H9 (cell line): ENCODE measurements around the gene OR5H2. TPM values are rescaled to one million over a fixed set of nuclear protein-coding genes. Genes with fewer than 3 reads are reported as not detected.

Experiments used
- DNase-seq: peaks from one replicate; pipeline ENCODE4 v3.0.0-alpha.2; 2017
- H2AFZ ChIP-seq: one replicate; pipeline ENCODE4 v1.6.1; 2013; ENCODE audit warnings: mild to moderate bottlenecking, low read length, control low read depth, moderate library complexity
- H2AK5ac ChIP-seq: 2 replicates; pipeline ENCODE4 v1.6.1; 2013; ENCODE audit warnings: low read length, control low read depth, mixed read lengths; ENCODE audit not compliant: insufficient read length
- H2BK120ac ChIP-seq: one replicate; pipeline ENCODE4 v1.6.1; 2013; ENCODE audit warnings: low read depth, mild to moderate bottlenecking, low read length, control low read depth, inconsistent platforms; ENCODE audit not compliant: poor library complexity, severe bottlenecking
- H2BK12ac ChIP-seq: 2 replicates; pipeline ENCODE4 v1.6.1; 2013; ENCODE audit warnings: low read length, control low read depth, mixed read lengths, low read depth; ENCODE audit not compliant: insufficient read length
- H2BK15ac ChIP-seq: 2 replicates; pipeline ENCODE4 v1.6.1; 2013; ENCODE audit warnings: low read depth, low read length, control low read depth
- H2BK20ac ChIP-seq: one replicate; pipeline ENCODE4 v1.6.1; 2013; ENCODE audit warnings: low read depth, mild to moderate bottlenecking, low read length, control low read depth, inconsistent platforms; ENCODE audit not compliant: poor library complexity, severe bottlenecking
- H2BK5ac ChIP-seq: 2 replicates; pipeline ENCODE4 v1.6.1; 2013; ENCODE audit warnings: low read length, control low read depth, mixed read lengths; ENCODE audit not compliant: insufficient read length
- H3K14ac ChIP-seq: 2 replicates; pipeline ENCODE4 v1.6.1; 2013; ENCODE audit warnings: low read length, control low read depth; ENCODE audit not compliant: insufficient read depth
- H3K18ac ChIP-seq: 2 replicates; pipeline ENCODE4 v1.6.1; 2013; ENCODE audit warnings: low read depth, mild to moderate bottlenecking, mixed read lengths, low read length, control low read depth; ENCODE audit not compliant: insufficient read length
- H3K23ac ChIP-seq: 2 replicates; pipeline ENCODE4 v1.6.1; 2013; ENCODE audit warnings: low read length, control low read depth, mixed read lengths, low read depth; ENCODE audit not compliant: insufficient read length
- H3K23me2 ChIP-seq: 2 replicates; pipeline ENCODE4 v1.6.1; 2013; ENCODE audit warnings: low read depth, mild to moderate bottlenecking, mixed read lengths, low read length, control low read depth; ENCODE audit not compliant: insufficient read length, poor library complexity, severe bottlenecking
- H3K27ac ChIP-seq: 2 replicates; pipeline ENCODE4 v1.5.1; 2013; ENCODE audit warnings: low read length, control low read depth, mixed read lengths, low read depth; ENCODE audit not compliant: insufficient read length
- H3K27me3 ChIP-seq: 2 replicates; pipeline ENCODE4 v1.6.1; 2013; ENCODE audit warnings: low read length, control low read depth, inconsistent platforms; ENCODE audit not compliant: insufficient read depth
- H3K4ac ChIP-seq: 2 replicates; pipeline ENCODE4 v1.6.1; 2013; ENCODE audit warnings: low read depth, mild to moderate bottlenecking, control low read depth, inconsistent platforms, low read length, moderate library complexity
- H3K4me1 ChIP-seq: 2 replicates; pipeline ENCODE4 v1.6.1; 2013; ENCODE audit warnings: low read length, control low read depth, inconsistent platforms; ENCODE audit not compliant: insufficient read depth
- H3K4me2 ChIP-seq: 2 replicates; pipeline ENCODE4 v1.6.1; 2013; ENCODE audit warnings: low read length, control low read depth, mixed read lengths; ENCODE audit not compliant: insufficient read length, insufficient read depth
- H3K56ac ChIP-seq: 2 replicates; pipeline ENCODE4 v1.6.1; 2013; ENCODE audit warnings: low read depth, mild to moderate bottlenecking, mixed read lengths, low read length, control low read depth; ENCODE audit not compliant: insufficient read length
- H3K79me1 ChIP-seq: 2 replicates; pipeline ENCODE4 v1.6.1; 2013; ENCODE audit warnings: low read depth, mild to moderate bottlenecking, moderate library complexity, low read length, control low read depth, inconsistent platforms; ENCODE audit not compliant: insufficient read depth, poor library complexity, severe bottlenecking
- H3K79me2 ChIP-seq: 2 replicates; pipeline ENCODE4 v1.6.1; 2013; ENCODE audit warnings: low read length, control low read depth, inconsistent platforms; ENCODE audit not compliant: insufficient read depth
- H3K9ac ChIP-seq: 2 replicates; pipeline ENCODE4 v1.6.1; 2013; ENCODE audit warnings: low read length, control low read depth, mixed read lengths; ENCODE audit not compliant: insufficient read length; ENCODE audit errors: extremely low read depth
- H3K9me3 ChIP-seq: one replicate; pipeline ENCODE4 v1.6.1; 2013; ENCODE audit warnings: low read depth, low read length, inconsistent platforms; ENCODE audit not compliant: control insufficient read depth
- H3T11ph ChIP-seq: one replicate; pipeline ENCODE4 v1.6.1; 2013; ENCODE audit warnings: mild to moderate bottlenecking, low read length, control low read depth, inconsistent platforms
- H4K20me1 ChIP-seq: one replicate; pipeline ENCODE4 v1.6.1; 2013; ENCODE audit not compliant: control insufficient read depth, insufficient read length, insufficient read depth
- H4K5ac ChIP-seq: 2 replicates; pipeline ENCODE4 v1.6.1; 2013; ENCODE audit warnings: low read depth, mild to moderate bottlenecking, mixed read lengths, low read length, control low read depth; ENCODE audit not compliant: insufficient read length
- H4K8ac ChIP-seq: replicated peaks from 2 replicates; pipeline ENCODE4 v1.6.1; 2013; ENCODE audit warnings: low read length, control low read depth, mixed read lengths, low read depth; ENCODE audit not compliant: insufficient read length
- H4K91ac ChIP-seq: 2 replicates; pipeline ENCODE4 v1.6.1; 2013; ENCODE audit warnings: low read depth, mild to moderate bottlenecking, moderate library complexity, mixed read lengths, low read length, control low read depth; ENCODE audit not compliant: insufficient read length
- H3K27ac Mint-ChIP-seq, 3 experiments: 2 replicates in 2 of 3; 3 replicates in 1 of 3; pipeline ENCODE4 v1.8.0; 2020 to 2021; ENCODE audit warnings: mixed read lengths in 3 of 3, mild to moderate bottlenecking in 1 of 3, moderate library complexity in 1 of 3
- H3K27me3 Mint-ChIP-seq: 2 replicates; pipeline ENCODE4 v1.8.0; 2021; ENCODE audit warnings: low read depth, mild to moderate bottlenecking, moderate library complexity, mixed read lengths
- H3K36me3 Mint-ChIP-seq, 3 experiments: 2 replicates in 2 of 3; 3 replicates in 1 of 3; pipeline ENCODE4 v1.8.0; 2020 to 2021; ENCODE audit warnings: low read depth in 3 of 3, mixed read lengths in 3 of 3; ENCODE audit not compliant: insufficient read depth in 1 of 3
- H3K4me1 Mint-ChIP-seq, 2 experiments: 2 replicates each; pipeline ENCODE4 v1.8.0; 2020; ENCODE audit warnings: mixed read lengths in 2 of 2
- H3K4me3 Mint-ChIP-seq, 2 experiments: 2 replicates in 1 of 2; 3 replicates in 1 of 2; pipeline ENCODE4 v1.8.0; 2020 to 2021; ENCODE audit warnings: mild to moderate bottlenecking in 2 of 2, mixed read lengths in 2 of 2, moderate library complexity in 1 of 2
- H3K9me3 Mint-ChIP-seq, 2 experiments: 2 replicates in 1 of 2; 3 replicates in 1 of 2; pipeline ENCODE4 v1.8.0; 2020; ENCODE audit warnings: mild to moderate bottlenecking in 2 of 2, mixed read lengths in 2 of 2, moderate library complexity in 1 of 2
- CTCF ChIP-seq: fragments of 200-600 bp; sonication (generic); conservative IDR thresholded peaks from 3 replicates; pipeline ENCODE4 v1.8.0; 2021; ENCODE audit warnings: antibody characterized with exemption, mild to moderate bottlenecking
- WGBS: extraction: QIAGEN DNeasy Blood & Tissue Kit; methylation state at CpG from one replicate; pipeline ENCODE4 v1.1.7; 2013; ENCODE audit warnings: missing lambda C conversion rate, low lambda C conversion rate, mixed read lengths; ENCODE audit not compliant: insufficient read length; ENCODE audit errors: extremely low coverage; 5-methylcytosine and 5-hydroxymethylcytosine counted together
- total RNA-seq: library from RNA; stranded (reverse); gene quantifications from 2 replicates; pipeline ENCODE4 v1.2.1, GENCODE V29; 2021

OR5H2 gene
- total RNA-seq, 1 experiment from 2014 or later, result not detected

DNA sequence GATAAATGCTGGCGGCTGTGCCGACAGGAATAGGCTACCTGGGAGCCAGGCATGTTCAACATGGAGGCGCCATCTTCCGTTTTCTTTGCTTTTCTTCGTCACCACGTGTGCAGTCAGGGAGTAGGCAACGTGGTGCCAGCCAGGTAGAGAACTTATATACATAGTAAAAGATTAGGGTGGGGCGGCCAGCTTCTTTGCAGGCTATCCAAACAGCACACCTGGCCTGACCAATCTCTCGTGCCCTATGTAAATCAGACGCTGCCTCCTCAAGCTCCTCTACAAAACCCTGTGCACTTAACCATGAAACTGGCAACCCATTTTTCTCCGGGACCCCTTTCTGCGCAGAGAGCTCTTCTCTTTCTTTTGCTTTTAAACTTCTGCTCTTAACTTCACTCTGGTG is 42.8 kb downstream of the OR5H2 start:
- Histone ChIP-seq H3T11ph (peak overlapping the region; percentile 79), H4K20me1 (no peaks in the 10 kb centered on the region), H4K5ac (peak overlapping the region; percentile 88), H2BK5ac (peak overlapping the region; percentile 48), H3K9me3 (no peaks in the 10 kb centered on the region), H4K91ac (no peak overlapping the region), H3K4me2 (peak overlapping the region; percentile 83), H3K27me3 (no peaks in the 10 kb centered on the region), H3K56ac (no peak overlapping the region), H2AK5ac (no peak overlapping the region), H2BK15ac (no peak overlapping the region), H3K23ac (no peak overlapping the region), H4K8ac (no peak overlapping the region), H2AFZ (no peak overlapping the region), H3K4me1 (peaks cover 12% of the 10 kb centered on the region; the same call in 1 of the 2 replicates), H2BK12ac (no peak overlapping the region), H3K18ac (peak overlapping the region; percentile 81), H3K14ac (peak overlapping the region; percentile 68), H3K9ac (peak overlapping the region; percentile 85), H3K27ac (peak overlapping the region; percentile 100), H2BK120ac (peak overlapping the region; percentile 96), H3K23me2 (peaks cover 4% of the 10 kb centered on the region), H3K4ac (no peak overlapping the region; the same call in 1 of the 2 replicates), H2BK20ac (peak overlapping the region; percentile 77), H3K79me1 (no peaks in the 10 kb centered on the region), H3K79me2 (peaks cover 25% of the 10 kb centered on the region; the same call in 1 of the 2 replicates)
- no peaks in the 10 kb centered on the region for H3K27me3 Mint-ChIP-seq
- TF ChIP-seq CTCF, result no peak
- peaks cover 56 to 63% of the 10 kb centered on the region in 2 experiments for H3K4me1 Mint-ChIP-seq
- peak overlapping the region in 2 of 3 experiments; percentile 40 to 98; a peak in 3 of 7 replicates for H3K27ac Mint-ChIP-seq
- no CpG with 5 or more reads among the region's 12 CpGs for WGBS
- H3K9me3 Mint-ChIP-seq, result no peaks in the 10 kb centered on the region; a peak in 1 of 5 replicates
- peaks cover 0 to 20% (median 0%) of the 10 kb centered on the region in 3 experiments; a peak in 4 of 7 replicates for H3K36me3 Mint-ChIP-seq
- DNase-seq, result peak; percentile 81
- H3K4me3 Mint-ChIP-seq, result peak overlapping the region; percentile 2 to 77; a peak in 3 of 5 replicates
